GOT3 (cell line): ENCODE data around the gene FBXO47.

Experiments
- DNase-seq: peaks from one replicate; lab custom pipeline; 2025; ENCODE audit warnings: mixed read lengths; lab: John Stamatoyannopoulos, UW

The FBXO47 gene

GRCh38 chr17:38904892-38905291, 62.3 kb downstream of the FBXO47 start:
- DNase-seq = no peak

DNA sequence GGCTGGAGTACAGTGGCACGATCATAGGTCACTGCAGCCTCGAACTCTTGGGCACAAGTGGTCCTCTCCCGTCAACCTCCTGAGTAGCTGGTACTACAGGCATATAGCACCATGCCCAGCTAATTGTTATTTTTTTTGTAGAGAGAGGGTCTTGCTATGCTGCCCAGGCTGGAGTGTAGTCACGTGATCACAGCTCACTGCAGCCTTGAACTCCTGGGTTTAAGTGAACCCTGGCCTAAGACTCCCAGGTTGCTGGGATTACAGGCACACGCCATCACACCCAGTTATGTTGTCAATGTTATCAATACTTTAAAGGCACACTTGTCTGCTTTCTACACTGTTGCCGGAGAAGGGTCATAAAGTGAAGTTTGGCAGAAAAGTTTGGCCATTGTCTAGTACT, 63.8 kb downstream of the FBXO47 start:
- DNase-seq = no peak

DNA sequence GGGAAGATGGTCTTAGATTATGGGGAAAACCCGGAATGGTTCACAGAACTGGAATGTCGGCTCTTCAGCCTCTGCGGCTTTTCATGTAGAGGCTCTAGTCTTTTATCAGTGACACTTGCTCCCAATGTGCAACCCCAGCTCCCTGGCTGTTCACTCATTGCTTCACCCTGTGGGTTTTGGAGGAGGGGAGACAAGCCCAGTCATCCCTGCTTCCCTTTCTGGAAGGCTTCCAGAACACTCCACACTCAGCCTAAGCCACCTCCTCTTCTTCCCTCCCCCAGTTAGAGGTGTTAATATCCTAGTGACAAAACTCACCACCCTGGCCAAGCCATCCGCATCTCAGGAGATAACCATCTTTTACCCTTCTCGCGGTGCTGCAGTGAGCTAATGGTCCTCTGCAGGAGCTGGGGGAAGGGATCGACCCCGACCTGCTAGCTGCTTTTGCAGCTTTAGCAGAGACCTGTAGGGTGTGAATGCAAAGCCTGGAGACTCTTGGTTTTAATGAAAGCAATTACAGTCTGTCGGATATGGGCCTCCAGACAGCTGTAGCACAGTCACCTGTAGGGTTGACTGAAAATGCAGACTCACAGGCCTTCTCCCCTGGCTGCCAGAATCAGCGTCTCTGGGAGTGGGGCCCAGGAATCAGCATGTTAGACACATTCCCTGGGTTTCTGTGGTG, 66.1 kb downstream of the FBXO47 start:
- peak; percentile 38 for DNase-seq

GRCh38 chr17:38899421-38899820, 67.8 kb downstream of the FBXO47 start:
- no peak for DNase-seq

DNA sequence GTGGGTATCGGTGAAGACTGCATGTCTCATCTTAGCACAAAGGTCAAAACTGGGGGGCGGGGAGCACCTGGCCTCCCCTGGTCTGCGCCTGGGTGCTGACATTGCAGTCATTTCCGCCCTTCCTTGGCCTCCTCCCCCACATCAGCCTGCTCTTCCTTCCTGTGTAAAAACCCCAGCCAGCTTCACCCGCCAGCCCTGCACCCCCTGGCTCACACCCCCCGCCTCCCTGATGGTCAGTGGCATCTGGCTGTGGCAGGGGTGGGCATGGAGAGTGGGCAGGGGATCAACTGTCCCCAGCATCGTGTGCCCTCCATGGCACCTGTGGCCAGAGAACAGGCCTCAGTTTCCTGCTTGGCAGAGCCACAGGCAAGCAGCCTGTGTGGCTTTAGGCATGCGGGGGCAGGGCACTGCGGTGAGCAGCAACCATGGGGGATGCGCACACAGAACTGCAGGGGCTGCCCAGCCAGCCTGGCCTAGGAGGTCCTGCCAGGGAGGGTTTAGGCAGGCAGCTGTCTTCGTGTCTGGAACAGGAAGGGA, 68.3 kb downstream of the FBXO47 start:
- DNase-seq = no peak

- DNase-seq = no peak
Measured at GRCh38 chr17:38898291-38898679, 68.9 kb downstream of the FBXO47 start.

DNA sequence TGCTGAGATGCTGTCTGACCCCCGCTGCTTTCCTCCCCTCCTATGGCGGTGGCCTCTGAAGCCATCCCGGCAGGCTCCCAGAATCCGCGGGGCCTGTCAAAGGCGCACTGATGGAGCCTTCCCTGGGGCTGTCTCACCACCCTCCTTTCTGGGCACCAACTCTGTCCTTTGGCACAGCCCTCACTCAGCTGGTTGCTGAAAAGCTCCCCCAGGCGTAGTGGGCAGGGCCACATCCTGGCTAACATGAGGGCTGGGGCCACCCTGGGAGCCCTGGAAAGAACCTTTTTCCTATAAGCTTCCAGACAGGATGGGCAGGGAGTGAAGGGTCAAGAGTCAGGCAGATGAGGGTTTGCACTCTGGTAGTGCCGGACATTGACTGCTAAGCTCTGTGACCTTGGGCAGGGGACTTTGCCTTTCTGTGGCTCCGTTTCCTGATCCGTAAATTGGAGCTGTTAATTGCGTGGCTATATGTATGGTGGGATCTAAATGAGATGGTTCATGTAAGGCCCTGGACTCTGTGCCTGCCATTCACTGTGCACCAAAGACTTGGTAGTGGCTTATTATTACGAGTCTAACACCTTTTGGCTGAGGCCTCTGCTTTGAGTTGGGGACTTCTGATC, 69.4 kb downstream of the FBXO47 start:
- no peak for DNase-seq

GRCh38 chr17:38897176-38897575, 70.0 kb downstream of the FBXO47 start:
- no peak for DNase-seq

DNA sequence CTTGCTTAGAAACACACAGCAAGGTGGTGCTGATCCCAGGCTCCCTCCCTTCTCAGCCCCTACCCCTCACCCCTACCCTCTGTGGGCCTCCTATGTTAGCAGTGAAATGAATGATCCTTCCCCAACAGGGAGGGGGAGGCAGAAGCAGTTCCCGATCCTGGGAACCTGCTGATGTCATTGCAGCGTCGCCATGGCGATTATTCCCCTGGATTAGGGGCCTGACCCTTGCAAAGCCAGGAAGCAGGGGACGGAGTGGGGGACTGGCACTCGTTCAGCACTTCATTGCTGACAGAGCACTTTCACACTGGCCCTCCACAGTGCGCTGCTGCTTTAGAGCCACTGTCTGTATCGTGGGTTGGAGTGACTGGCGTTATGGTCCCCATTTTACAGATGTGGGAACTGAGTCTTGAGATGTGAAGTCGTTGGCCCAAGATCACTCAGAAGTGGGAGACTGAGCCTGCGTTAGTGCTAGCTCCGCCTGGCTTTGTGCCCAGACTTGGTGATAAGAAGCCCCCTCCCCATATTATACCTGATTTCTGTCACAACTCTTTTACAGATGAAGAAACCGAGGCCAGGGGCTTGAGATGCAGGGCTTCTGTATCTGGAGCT, 70.8 kb downstream of the FBXO47 start:
- no peak for DNase-seq

GRCh38 chr17:38894276-38894675, 72.9 kb downstream of the FBXO47 start:
- DNase-seq = no peak

DNA sequence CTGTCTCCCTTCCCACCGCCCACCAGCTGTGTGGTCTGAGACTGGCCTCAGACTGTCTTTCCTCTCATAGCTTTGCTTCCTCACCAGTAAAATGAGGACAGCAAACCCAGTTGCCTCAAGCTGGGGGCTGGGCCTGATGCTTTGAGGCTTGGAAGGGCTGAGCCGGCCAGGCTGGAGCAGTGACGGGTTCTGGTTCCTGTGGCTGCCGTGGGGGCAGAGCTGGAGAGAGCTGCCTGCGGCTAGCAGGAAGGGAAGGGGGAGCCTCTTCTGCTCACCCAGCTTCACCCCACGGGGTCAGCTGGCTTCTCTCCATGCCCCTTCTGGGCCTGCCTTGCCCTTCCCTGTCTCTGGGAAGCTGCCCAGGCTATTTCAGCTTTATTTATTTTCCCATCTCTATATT, 73.6 kb downstream of the FBXO47 start:
- DNase-seq = no peak

GRCh38 chr17:38893113-38893512, 74.1 kb downstream of the FBXO47 start:
- no peak for DNase-seq

DNA sequence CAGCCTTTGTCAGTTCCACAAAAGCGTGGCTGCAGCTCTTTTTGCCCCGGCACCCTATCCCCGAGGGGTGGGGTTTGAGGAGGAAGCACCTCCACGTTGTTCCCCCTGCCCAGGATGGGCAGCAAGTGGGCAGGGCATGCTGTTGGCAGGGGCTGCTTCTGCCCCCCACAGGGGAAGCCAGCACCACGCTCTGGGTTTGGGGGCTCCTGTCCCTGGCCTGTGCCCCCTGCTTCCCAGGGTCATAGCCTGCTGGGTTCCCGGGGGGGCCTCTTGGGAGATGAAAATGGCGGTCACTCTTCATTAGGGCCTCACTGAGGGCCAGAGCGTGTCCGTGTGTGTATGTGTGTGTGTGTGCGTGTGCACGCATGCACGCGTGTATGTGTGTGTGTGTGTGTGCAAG, 74.6 kb downstream of the FBXO47 start:
- no peak for DNase-seq

DNA sequence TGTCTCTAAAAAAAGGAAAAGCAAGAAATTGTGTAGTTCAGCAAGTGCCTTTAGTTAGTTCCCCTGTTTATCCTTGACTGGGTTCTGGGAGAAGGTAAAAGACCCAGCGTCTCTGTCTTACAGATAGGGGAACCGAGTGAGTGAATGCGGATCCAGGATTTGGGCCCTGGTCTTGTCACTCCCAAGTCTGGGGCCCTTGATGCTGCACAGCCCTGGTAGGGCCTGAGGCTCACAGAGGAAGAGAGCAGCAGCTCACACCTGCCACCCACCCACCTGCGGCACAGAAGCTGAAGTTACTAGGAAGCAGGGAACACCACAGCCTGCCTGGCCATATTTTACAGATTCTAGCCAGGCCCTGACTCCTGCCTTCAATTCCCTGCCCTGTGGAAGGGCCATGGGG, 75.1 kb downstream of the FBXO47 start:
- DNase-seq = no peak

- no peak for DNase-seq
Measured at GRCh38 chr17:38891441-38891840, 75.8 kb downstream of the FBXO47 start.

- no peak for DNase-seq
Measured at GRCh38 chr17:38890410-38890746, 76.8 kb downstream of the FBXO47 start.

DNA sequence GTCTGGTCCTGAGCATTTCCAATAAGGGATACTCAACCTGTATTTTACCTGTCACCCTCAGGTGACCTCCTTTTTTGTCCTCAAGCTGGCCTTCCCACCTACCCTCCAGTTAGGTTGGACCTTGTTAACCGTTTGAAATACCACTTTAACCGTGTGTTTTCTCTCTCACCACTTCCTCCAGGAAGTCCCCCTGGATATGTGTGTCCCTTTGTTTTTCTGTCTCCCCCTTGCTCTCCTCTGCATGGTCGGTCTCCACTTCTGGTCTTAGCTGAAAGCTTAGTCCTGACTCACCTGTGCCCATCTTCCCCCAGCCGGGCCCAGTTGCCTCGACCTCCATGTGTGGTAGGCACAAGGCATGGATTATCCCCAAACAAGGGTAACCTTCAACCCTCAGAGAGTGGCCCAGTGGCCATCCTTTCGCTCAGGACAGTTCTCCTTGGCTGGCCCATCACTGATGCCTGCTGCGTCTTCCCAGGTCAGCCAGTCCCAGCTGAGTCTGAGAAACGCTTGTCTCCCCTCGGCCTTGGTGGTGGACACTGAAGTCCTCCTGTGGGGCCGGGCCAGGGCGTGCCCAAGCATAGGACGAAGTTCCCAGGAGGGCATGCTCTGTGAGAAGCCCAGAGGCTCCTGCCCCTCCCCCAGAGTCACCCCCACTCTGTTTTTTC, 77.3 kb downstream of the FBXO47 start:
- DNase-seq = no peak

GRCh38 chr17:38888842-38889241, 78.4 kb downstream of the FBXO47 start:
- DNase-seq = no peak

- DNase-seq = no peak
Measured at GRCh38 chr17:38886643-38887010, 80.6 kb downstream of the FBXO47 start.
